HepG2 (cell line): ENCODE measurements around the gene BCKDHA. TPM values are rescaled to one million over a fixed set of nuclear protein-coding genes. Genes with fewer than 3 reads are reported as not detected.

Source experiments
- CREB1 ChIP-seq, 2 experiments: fragments of 450-650 bp in 1 of 2; IDR thresholded peaks; 2 replicates each; pipeline ENCODE4 v1.6.1; 2016 to 2017; ENCODE audit warnings: control low read depth in 1 of 2, mild to moderate bottlenecking in 1 of 2, missing compliant biosample characterization in 1 of 2, missing genetic modification characterization in 1 of 2
- HNRNPUL1 ChIP-seq: fragments of 200-400 bp; formaldehyde crosslinking; IDR thresholded peaks from 2 replicates; pipeline ENCODE4 v1.6.1; 2017; ENCODE audit warnings: low read depth, mild to moderate bottlenecking, low read length, moderate library complexity
- KLF6 ChIP-seq: IDR thresholded peaks from 2 replicates; pipeline ENCODE4 v1.8.0; 2016; ENCODE audit warnings: missing biosample characterization, missing genetic modification reagents
- MAFF ChIP-seq: IDR thresholded peaks from 2 replicates; pipeline ENCODE4 v1.6.1; 2011; ENCODE audit warnings: low read depth, low read length, improper control_type of control experiment
- NKX3-1 ChIP-seq: sonication (generic); formaldehyde crosslinking; IDR thresholded peaks from 2 replicates; pipeline ENCODE4 v1.5.0; 2020; ENCODE audit warnings: missing genetic modification reagents
- PCBP2 ChIP-seq: fragments of 200-400 bp; formaldehyde crosslinking; optimal IDR thresholded peaks from 2 replicates; pipeline ENCODE3; 2018; ENCODE audit warnings: low read length, low read depth; ENCODE audit not compliant: poor library complexity, severe bottlenecking
- RAD21 ChIP-seq: fragments of 450-650 bp; formaldehyde crosslinking; IDR thresholded peaks from 2 replicates; pipeline ENCODE4 v1.5.0; 2020; ENCODE audit warnings: mild to moderate bottlenecking
- SCMH1 ChIP-seq: sonication (generic); formaldehyde crosslinking; IDR thresholded peaks from 2 replicates; pipeline ENCODE4 v1.9.0; 2021; ENCODE audit warnings: missing genetic modification reagents, mild to moderate bottlenecking, borderline replicate concordance
- SMARCC2 ChIP-seq: fragments of 450-650 bp; IDR thresholded peaks from 2 replicates; pipeline ENCODE4 v1.6.1; 2017; ENCODE audit warnings: antibody characterized with exemption, mild to moderate bottlenecking
- SMYD3 ChIP-seq: sonication (generic); formaldehyde crosslinking; IDR thresholded peaks from 2 replicates; pipeline ENCODE4 v1.8.1; 2023; ENCODE audit warnings: mild to moderate bottlenecking, missing genetic modification reagents
- ZNF17 ChIP-seq: sonication (generic); formaldehyde crosslinking; IDR thresholded peaks from 2 replicates; pipeline ENCODE4 v1.5.0; 2020; ENCODE audit warnings: mild to moderate bottlenecking, missing genetic modification reagents
- ZNF232 ChIP-seq: sonication (generic); formaldehyde crosslinking; IDR thresholded peaks from 2 replicates; pipeline ENCODE4 v1.4.0; 2020; ENCODE audit warnings: missing genetic modification reagents, borderline replicate concordance
- ZNF430 ChIP-seq: sonication (generic); formaldehyde crosslinking; IDR thresholded peaks from 2 replicates; pipeline ENCODE4 v1.9.0; 2021; ENCODE audit warnings: mild to moderate bottlenecking, missing genetic modification reagents
- ZNF431 ChIP-seq: sonication (generic); formaldehyde crosslinking; IDR thresholded peaks from 2 replicates; pipeline ENCODE4 v1.9.0; 2022; ENCODE audit warnings: missing genetic modification reagents, low read depth, mild to moderate bottlenecking, borderline replicate concordance
- ZNF543 ChIP-seq: sonication (generic); formaldehyde crosslinking; IDR thresholded peaks from 2 replicates; pipeline ENCODE4 v1.4.0; 2020; ENCODE audit warnings: mild to moderate bottlenecking, missing genetic modification reagents
- ZNF552 ChIP-seq: sonication (generic); formaldehyde crosslinking; IDR thresholded peaks from 2 replicates; pipeline ENCODE4 v1.9.0; 2022; ENCODE audit warnings: missing genetic modification reagents, mild to moderate bottlenecking, borderline replicate concordance
- ZNF605 ChIP-seq: sonication (generic); formaldehyde crosslinking; IDR thresholded peaks from 2 replicates; pipeline ENCODE4 v1.8.0; 2022; ENCODE audit warnings: mild to moderate bottlenecking, missing genetic modification reagents
- ZNF746 ChIP-seq: sonication (generic); formaldehyde crosslinking; IDR thresholded peaks from 2 replicates; pipeline ENCODE4 v1.8.0; 2022; ENCODE audit warnings: mild to moderate bottlenecking, missing genetic modification reagents
- ZNF780A ChIP-seq: sonication (generic); formaldehyde crosslinking; IDR thresholded peaks from 2 replicates; pipeline ENCODE4 v1.8.0; 2022; ENCODE audit warnings: mild to moderate bottlenecking, missing genetic modification reagents, moderate library complexity
- polyA plus RNA-seq, 8 experiments: library from polyadenylated mRNA; depleted of rRNA in 3 of 8; stranded (reverse) in 7 of 8; unstranded in 1 of 8; fragments of >200 nt; fragmentation: Illumina TruSeq in 4 of 8; extraction: Trizol in 4 of 8; gene quantifications; 2 replicates each; pipeline versions ENCODE4 v1.2.1 to v1.2.3, GENCODE V29; 2011 to 2016; ENCODE audit warnings: low read depth in 4 of 8, missing spikeins in 1 of 8, mixed read lengths in 1 of 8; ENCODE audit not compliant: insufficient read depth in 1 of 8
- total RNA-seq, 5 experiments: library from RNA; depleted of rRNA; stranded (reverse); fragments of >200 nt; fragmentation: Illumina TruSeq; extraction: Trizol; gene quantifications; 2 replicates each; pipeline ENCODE4 v1.2.3, GENCODE V29; 2016; ENCODE audit warnings: low read depth in 1 of 5
- TF ChIP-seq, protein P1 (sequence below): sonication (generic); formaldehyde crosslinking; IDR thresholded peaks from 2 replicates; pipeline ENCODE4 v1.5.0; 2020; ENCODE audit warnings: missing genetic modification reagents, mild to moderate bottlenecking, borderline replicate concordance
- TF ChIP-seq, protein P2 (sequence below): sonication (generic); formaldehyde crosslinking; IDR thresholded peaks from 2 replicates; pipeline ENCODE4 v1.4.0; 2020; ENCODE audit warnings: mild to moderate bottlenecking, missing genetic modification reagents
- TF ChIP-seq, protein P3 (sequence below): sonication (generic); formaldehyde crosslinking; IDR thresholded peaks from 2 replicates; pipeline ENCODE4 v1.9.0; 2021; ENCODE audit warnings: missing genetic modification reagents, mild to moderate bottlenecking, borderline replicate concordance
- TF ChIP-seq, protein P4 (sequence below): sonication (generic); formaldehyde crosslinking; IDR thresholded peaks from 2 replicates; pipeline ENCODE4 v1.4.0; 2020; ENCODE audit warnings: missing genetic modification reagents
- TF ChIP-seq, protein P5 (sequence below): sonication (generic); formaldehyde crosslinking; IDR thresholded peaks from 2 replicates; pipeline ENCODE4 v1.4.0; 2020; ENCODE audit warnings: mild to moderate bottlenecking, low read depth, missing genetic modification reagents
- TF ChIP-seq, protein P6 (sequence below): IDR thresholded peaks from 2 replicates; pipeline ENCODE4 v1.6.1; 2016

BCKDHA gene
- total and polyA plus RNA-seq, 2 of the 13 experiments (the other 11 are each of a cell fraction or from before 2014, with no cell fraction given) = 11.8 to 31.5 TPM

DNA sequence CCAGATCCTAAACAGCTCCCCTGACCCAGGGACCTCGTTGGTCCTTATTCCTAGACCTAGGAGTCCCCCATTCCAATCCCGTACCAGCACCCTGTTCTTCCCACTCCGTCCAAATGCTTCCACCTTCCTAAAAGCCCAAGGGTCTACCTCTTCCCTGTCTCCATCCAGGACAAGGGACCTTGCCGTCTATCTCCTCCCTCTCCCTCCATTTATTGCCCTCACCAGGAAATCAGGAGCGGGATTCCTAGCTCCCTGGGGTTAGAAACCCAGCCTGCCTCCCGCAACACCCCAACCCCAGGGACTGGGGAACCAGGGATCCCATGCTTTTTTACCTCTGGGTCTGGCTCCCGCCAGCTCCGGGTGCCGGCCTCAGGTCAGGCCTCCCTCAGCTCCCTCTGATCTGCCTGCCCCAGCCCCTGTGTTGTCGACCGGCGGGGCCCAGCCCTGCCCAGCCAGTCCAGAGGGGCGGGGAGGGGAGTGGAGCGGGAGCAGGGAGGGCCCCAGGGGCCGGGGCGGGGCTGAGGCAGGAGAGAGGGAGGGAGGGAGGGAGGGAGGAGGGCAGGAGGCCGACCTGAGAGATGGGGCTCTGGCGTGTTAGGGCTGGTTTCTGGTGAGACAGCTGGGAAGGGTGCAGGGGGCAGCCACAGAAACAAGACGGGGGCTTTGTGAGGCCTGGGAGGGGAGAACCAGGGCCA is 29.5 kb downstream of the BCKDHA start, which contains the start of gene B3GNT8 (continued):
- TF ChIP-seq SCMH1 (CRISPR knock-in tag) = no peak
- peak; percentile 84; the same call in 1 of the 2 replicates for TF ChIP-seq ZNF430 (CRISPR knock-in tag)
- TF ChIP-seq SMYD3 = no peak
- no peak for TF ChIP-seq ZNF431
- no peak for TF ChIP-seq MAFF
- no peak for TF ChIP-seq PCBP2
- 0 out of 2 replicates have a peak, but pooled peaks have one; percentile 41 for TF ChIP-seq KLF6
- no peak for TF ChIP-seq ZNF543 (CRISPR knock-in tag)
- TF ChIP-seq, protein P1, sequence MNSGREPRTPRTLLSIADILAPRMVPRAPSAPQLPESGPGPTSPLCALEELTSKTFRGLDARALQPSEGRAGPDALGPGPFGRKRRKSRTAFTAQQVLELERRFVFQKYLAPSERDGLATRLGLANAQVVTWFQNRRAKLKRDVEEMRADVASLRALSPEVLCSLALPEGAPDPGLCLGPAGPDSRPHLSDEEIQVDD (CRISPR knock-in tag) = no peak
- TF ChIP-seq RAD21 = no peak
- TF ChIP-seq CREB1 (IDR thresholded peaks at IDR 0.05) = no peak
- TF ChIP-seq CREB1 (CRISPR knock-in tag; IDR thresholded peaks at IDR 0.05) = no peak
- TF ChIP-seq, protein P2, sequence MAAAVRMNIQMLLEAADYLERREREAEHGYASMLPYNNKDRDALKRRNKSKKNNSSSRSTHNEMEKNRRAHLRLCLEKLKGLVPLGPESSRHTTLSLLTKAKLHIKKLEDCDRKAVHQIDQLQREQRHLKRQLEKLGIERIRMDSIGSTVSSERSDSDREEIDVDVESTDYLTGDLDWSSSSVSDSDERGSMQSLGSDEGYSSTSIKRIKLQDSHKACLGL = no peak
- TF ChIP-seq ZNF552 (CRISPR knock-in tag) = no peak
- TF ChIP-seq ZNF605 (CRISPR knock-in tag) = no peak
- TF ChIP-seq ZNF780A (CRISPR knock-in tag) = no peak
- TF ChIP-seq ZNF17 (CRISPR knock-in tag) = no peak
- no peak for TF ChIP-seq SMARCC2
- TF ChIP-seq, protein P3, sequence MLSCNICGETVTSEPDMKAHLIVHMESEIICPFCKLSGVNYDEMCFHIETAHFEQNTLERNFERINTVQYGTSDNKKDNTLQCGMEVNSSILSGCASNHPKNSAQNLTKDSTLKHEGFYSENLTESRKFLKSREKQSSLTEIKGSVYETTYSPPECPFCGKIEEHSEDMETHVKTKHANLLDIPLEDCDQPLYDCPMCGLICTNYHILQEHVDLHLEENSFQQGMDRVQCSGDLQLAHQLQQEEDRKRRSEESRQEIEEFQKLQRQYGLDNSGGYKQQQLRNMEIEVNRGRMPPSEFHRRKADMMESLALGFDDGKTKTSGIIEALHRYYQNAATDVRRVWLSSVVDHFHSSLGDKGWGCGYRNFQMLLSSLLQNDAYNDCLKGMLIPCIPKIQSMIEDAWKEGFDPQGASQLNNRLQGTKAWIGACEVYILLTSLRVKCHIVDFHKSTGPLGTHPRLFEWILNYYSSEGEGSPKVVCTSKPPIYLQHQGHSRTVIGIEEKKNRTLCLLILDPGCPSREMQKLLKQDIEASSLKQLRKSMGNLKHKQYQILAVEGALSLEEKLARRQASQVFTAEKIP (CRISPR knock-in tag) = no peak
- TF ChIP-seq, protein P4, sequence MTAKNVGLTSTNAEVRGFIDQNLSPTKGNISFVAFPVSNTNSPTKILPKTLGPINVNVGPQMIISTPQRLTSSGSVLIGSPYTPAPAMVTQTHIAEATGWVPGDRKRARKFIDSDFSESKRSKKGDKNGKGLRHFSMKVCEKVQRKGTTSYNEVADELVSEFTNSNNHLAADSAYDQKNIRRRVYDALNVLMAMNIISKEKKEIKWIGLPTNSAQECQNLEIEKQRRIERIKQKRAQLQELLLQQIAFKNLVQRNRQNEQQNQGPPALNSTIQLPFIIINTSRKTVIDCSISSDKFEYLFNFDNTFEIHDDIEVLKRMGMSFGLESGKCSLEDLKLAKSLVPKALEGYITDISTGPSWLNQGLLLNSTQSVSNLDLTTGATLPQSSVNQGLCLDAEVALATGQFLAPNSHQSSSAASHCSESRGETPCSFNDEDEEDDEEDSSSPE (CRISPR knock-in tag) = no peak
- TF ChIP-seq, protein P5, sequence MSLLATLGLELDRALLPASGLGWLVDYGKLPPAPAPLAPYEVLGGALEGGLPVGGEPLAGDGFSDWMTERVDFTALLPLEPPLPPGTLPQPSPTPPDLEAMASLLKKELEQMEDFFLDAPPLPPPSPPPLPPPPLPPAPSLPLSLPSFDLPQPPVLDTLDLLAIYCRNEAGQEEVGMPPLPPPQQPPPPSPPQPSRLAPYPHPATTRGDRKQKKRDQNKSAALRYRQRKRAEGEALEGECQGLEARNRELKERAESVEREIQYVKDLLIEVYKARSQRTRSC = no peak
- no peak for TF ChIP-seq ZNF232
- TF ChIP-seq HNRNPUL1 = no peak
- TF ChIP-seq ZNF746 (CRISPR knock-in tag) = peak; percentile 96
- TF ChIP-seq, protein P6, sequence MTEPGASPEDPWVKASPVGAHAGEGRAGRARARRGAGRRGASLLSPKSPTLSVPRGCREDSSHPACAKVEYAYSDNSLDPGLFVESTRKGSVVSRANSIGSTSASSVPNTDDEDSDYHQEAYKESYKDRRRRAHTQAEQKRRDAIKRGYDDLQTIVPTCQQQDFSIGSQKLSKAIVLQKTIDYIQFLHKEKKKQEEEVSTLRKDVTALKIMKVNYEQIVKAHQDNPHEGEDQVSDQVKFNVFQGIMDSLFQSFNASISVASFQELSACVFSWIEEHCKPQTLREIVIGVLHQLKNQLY (CRISPR knock-in tag) = no peak
- TF ChIP-seq NKX3-1 (CRISPR knock-in tag) = no peak
